Measurements from ENCODE around the gene TNFRSF1A.

The TNFRSF1A gene

DNA sequence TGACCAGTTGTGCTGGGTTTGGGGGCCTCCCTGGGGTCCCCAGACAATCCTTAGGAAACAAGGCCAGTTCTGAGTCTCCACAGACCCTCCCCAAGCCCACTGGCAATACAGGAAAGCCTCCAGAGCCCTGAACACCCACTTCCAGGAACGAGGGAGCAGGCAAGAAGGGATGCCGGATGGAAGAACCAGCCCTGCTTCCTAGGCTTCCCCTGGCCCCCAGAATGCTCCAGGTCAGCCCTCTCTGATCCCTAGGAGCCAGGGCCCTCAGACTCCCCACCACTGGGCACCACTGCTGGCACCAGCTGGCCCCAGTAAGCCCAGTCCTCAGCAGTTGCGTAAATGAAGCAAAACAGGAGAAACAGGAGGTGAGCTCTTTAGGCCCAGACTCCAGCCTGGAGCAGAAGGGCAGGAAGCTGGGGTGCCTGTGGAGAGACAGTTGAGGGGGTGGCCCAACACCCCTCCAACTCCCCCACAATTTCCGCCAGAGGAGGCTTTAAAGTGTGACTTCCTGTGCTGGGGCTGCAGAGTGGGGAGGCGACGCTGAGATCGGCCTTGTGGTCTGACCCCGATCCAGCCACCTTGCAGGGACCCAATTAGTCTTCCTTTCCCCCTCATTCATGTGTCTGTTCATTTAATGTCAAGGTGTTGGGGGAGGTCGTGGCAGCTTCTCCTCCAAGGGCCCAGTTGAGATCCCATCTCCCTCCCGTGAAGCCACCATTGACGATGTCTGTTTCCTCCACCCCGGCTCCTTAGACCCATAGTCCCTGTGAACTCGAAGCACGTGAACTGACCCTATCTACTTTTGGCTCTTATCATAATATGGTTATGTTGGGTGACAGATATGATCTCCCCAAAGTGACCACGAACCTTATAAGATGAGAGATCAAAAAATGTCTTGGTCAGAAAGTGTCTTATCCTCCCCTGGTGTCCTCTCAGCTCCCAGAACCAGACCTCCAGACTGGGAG lies 4.7 kb downstream of the TNFRSF1A start:
- DNase-seq = no peak

DNA sequence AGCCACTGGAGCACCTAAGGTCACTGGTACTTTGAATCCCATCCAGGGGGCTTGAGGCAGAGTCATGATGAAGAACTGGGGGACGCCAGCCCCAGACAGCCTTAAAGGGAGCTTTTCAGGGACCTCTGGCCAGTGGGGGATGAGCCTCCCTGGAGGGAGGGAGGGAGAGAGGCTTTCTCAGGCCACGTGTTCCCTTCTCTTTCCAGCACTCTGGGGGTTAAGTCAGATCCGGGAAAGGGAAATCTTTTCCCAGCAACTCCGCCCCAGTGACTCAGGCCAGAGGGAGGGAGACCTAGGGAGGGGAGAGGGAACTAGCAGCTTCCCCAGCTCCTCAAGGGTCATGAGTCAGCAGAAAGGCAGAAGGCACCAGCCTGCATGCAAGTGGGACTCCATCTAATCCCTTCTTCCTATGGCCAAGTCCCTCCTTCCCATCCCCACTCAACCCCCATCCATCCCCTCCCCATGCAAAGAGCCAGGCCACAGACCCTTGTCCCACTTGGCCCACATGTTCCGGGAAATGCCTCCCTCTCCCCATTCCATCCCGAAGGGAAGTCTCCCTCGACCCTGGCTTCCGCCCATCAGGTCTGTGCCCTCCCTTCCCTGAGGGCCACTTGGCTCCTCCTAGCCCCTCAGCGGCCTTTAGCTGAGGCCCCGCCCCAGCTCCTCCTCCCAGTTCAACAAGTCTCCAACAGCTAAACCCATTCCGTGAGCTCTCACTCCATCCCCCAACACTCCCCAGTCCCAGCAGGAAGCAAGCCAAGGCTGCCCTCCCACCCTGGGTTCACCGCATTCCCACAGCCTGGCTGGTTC lies 5.6 kb downstream of the TNFRSF1A start:
- peak; percentile 100 for DNase-seq

DNA sequence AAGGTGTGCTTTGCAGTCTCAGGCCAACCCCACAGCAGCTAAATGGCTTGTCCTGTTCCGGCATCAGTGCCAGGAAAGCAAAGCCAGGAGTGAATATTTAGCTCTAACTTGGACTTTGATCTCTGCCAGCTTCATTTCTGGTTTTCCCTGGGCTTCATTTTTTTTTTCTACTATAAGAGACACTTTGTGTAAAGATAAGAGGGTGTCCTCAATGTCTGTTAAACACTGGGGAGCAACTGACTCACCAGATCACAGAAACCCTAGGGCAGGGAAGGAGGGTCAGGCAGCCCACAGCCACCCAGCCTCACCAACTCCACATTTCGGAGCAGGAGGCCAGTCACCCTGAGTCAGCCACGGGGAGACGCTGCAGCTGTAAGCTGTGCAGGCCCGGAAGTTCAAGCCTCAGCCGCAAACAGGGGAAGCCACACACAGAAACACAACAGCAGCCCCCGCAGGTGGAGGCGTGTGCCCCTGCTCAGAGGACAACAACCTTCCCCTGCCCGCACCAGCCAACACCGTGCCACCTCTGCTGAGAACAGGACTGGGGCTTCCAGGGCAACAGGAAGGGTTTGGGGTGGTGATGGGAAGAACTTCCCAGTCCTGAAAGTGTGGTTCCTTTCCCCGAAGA lies 6.3 kb downstream of the TNFRSF1A start:
- peak; percentile 90 for DNase-seq

GRCh38 chr12:6334940-6335450 lies 6.9 kb downstream of the TNFRSF1A start:
- DNase-seq = no peak

DNA sequence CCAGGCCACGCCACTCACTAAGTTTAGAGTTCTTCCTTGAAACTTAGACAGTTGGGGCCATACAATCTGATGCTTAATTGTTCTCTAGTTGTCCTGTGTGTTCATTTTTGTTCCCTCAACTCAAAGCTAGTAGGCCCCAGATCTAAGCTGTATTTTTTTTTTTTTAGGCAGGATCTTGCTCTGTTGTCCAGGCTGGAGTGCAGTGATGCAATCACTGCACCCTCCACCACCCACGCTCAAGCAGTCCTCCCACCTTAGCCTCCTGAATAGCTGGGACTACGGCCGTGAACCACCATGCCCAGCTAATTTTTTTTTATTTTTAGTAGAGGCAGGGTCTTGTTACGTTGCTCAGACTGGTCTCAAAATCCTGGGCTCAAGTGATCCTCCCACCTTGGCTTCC lies 7.5 kb downstream of the TNFRSF1A start:
- DNase-seq = no peak

- peak; percentile 89 for DNase-seq
These were observed 8.3 kb downstream of the TNFRSF1A start for GRCh38 chr12:6333566-6333965.

- no peak for DNase-seq
These were observed 8.8 kb downstream of the TNFRSF1A start for GRCh38 chr12:6333029-6333428.

DNA sequence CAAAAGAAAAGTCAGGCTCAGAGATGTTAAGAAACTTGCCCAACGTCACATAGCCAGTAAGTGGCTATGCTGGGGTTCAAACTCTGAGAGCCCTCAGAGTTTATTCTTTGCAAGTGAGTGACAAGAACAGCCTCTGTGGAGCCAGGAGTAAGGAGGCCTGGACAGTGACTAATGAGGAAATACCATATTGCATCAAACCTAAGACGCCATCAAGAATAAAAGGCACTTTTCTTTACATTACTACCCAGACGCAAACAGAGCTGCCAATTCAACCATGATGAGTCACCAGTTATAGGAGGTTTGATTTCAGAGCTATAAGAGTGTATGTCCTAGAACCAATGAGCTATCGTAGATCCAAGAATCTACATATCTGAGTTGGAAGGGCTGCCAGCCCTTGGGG lies 9.4 kb downstream of the TNFRSF1A start:
- no peak for DNase-seq

GRCh38 chr12:6330999-6331714 lies 10.7 kb downstream of the TNFRSF1A start:
- DNase-seq = no peak

DNA sequence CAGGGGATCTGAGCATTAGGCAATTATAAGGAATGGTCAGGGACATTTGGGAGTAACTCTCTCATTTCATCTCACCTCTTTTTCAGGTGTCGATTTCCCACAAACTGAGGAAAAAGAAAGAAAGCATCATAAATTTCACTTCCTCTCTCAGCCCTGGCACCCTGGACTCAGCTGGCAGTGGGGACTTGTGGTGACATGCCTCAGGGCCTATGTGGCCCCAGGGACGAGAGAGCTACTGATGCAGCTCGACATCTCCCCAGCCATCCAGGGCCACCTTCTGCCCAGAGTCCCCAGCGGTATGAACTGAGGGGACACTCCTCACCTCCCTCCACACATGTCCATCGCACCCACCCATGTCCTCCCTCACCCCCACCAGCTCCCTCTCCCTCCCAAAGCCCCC lies 11.7 kb downstream of the TNFRSF1A start:
- no peak for DNase-seq

GRCh38 chr12:6329703-6330064 lies 12.2 kb downstream of the TNFRSF1A start:
- no peak for DNase-seq

DNA sequence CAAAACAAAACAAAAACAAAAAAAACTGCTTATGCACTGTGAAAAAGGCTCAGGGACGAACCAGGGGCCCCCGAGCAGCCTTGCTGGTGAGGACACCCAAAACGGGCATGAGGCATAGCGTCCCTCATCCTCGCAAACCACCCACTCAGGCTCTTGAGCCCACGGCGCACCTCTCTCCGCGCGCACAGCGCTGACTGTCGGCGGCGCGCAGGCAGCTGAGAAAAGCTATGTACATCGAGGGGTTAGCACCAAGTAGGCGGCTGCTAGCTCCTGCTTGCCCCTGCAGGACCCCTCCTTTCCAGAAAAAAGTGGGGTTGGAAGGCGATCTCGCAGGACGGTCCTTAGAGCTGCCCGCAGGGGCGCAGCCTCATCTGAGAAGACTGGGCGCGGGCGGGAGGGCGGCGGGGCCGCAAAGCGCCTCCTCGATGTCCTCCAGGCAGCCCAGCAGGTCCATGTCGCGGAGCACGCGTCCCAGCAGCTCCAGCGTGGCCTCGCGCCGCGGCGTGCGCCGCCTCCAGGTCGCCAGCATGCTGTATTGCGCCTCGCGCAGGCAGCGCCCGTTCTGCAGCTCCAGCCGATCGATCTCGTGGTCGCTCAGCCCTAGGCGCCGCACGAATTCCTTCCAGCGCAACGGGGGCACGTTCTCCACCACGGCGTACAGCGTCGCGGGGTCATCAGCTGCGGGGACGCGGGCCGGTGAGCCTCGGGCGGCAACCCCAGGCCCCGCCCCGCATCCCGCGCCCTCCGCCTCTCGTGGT lies 12.8 kb downstream of the TNFRSF1A start:
- DNase-seq = no peak

- no peak for DNase-seq
These were observed 13.7 kb downstream of the TNFRSF1A start for GRCh38 chr12:6328045-6328779.

- DNase-seq = no peak
These were observed 14.4 kb downstream of the TNFRSF1A start for GRCh38 chr12:6327229-6328041.

GRCh38 chr12:6326316-6327228 lies 15.3 kb downstream of the TNFRSF1A start:
- DNase-seq = peak; percentile 92

DNA sequence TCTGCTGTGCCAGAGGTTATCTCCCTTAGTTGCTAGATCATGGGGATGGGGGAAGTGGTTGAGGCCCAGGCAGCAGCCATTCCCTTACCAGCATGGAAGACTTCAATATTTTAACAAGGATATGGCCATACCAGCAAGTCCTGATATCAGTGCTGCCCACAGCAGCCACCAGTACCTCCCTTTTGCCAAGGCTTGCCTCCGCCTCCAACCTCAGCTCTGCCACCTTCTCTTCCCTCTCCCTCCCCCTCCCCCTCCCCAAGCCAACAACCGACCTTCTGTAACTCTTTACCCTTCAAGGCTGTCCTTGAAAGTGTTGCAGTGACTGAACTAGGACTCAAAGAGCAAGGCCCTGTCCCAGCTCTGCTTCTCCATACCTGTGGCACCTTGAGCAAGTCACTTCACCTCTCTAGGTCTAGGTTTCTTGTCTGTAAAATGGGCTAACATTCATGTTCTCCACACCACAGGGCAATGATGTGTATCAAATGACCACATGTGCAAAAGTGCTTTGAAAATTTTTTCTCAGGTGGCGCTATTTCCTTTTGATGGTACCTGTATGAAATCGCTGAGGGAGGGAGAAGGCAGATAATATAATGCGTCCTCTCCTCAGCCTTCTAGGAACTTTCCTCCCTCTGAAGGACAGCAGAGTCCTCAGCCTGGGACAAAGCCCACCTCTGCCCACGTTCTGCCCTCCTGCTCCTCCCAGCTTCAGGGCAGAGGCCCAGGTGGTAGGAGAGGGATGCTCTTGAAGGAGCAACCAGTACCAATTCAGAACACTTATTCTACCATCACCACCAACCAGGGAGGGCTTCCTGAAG lies 16.7 kb downstream of the TNFRSF1A start:
- DNase-seq = no peak

DNA sequence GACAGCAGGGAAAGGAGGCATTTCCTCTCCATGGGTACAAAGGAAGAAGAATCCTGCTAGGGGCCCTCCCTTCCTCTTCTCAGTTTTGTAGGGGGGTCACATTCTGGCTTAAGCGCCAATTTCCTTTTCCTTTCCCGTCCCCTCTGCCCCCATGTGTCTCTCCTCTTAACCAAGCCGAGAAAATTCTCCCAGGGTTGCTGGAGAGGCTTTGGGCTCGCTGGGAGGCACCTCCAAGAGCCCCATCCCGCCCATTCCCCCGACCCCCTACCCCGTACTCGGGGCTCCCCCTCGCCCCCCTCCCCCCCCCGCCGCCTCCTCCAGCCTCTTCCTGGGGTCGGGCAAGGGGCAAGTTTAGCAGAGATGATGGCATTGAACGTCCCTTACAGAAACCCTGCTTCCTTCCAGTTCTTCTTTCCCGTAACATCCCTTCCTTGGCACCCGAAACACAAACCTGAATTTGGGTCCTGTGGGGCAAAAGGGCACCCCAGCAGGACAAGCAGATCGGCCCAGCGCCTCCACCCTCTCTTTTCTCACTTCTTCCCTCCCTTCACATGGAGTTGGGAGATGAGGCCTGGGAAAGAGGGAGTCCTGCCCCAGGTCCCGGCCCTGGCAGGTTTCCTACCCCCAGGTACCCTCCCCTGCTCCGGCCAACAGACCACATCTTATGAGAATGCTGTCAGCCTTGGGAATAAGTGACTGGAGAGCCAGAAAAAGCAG lies 17.7 kb downstream of the TNFRSF1A start:
- DNase-seq = no peak
